GM19455 (cell line): ENCODE measurements around the gene SOCS1.

Source experiments
- ATAC-seq: cut with Tn5 transposase; IDR thresholded peaks from one replicate; pipeline ENCODE4 v1.9.1; 2021; ENCODE audit not compliant: unreplicated experiment

Gene SOCS1

DNA sequence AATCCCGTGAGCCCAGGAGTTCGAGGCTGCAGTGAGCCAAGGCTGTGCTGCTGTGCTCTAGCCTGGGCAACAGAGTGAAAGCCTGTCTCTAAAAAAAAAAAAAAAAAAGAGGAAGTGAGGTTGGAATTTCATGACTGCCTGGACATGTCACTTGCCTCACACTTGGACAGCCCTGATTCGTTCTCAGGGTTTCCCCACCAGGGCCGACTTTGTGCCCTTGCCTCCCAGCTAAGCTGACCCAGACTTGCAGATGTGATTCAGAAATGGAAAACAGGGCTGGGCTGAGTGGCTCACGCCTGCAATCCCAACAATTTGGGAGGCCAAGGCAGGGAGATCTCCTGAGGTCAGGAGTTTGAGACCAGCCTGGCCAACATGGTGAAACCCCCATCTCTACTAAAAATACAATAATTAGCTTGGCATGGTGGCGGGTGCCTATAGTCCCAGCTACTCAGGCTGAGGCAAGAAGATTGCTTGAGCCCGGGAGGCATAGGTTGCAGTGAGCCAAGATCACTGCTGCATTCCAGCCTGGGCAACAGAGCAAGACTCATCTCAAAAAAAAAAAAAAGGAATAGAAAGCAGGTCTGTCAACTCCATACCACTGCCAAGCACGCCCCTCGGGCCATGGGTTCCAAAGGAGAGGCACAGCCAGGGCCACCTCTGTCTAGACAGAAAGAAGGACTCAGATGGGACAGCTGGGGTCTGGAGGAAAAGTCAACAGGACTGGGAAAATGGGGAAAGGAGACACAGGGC, 46.9 kb downstream of the SOCS1 start:
- ATAC-seq = no peak

DNA sequence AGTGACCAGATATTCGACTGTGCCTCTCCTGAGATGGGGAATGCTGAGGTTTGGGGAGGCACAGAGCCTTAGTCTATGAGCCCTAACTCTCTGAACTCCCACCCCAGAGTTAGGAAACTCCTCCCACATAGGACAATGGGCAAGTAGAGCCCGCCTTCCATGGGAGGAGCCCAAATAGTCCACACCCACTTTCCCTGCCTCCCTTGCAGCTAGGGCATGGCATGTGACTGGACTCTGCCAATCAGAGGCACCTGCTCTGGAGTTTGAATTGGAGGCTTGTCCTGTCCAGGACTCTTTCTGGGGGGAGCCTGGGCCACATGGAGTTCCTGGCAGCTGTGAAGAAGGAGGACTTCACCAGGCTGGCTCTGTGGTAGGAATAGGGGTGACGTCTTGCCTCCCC, 48.4 kb downstream of the SOCS1 start:
- ATAC-seq = no peak

DNA sequence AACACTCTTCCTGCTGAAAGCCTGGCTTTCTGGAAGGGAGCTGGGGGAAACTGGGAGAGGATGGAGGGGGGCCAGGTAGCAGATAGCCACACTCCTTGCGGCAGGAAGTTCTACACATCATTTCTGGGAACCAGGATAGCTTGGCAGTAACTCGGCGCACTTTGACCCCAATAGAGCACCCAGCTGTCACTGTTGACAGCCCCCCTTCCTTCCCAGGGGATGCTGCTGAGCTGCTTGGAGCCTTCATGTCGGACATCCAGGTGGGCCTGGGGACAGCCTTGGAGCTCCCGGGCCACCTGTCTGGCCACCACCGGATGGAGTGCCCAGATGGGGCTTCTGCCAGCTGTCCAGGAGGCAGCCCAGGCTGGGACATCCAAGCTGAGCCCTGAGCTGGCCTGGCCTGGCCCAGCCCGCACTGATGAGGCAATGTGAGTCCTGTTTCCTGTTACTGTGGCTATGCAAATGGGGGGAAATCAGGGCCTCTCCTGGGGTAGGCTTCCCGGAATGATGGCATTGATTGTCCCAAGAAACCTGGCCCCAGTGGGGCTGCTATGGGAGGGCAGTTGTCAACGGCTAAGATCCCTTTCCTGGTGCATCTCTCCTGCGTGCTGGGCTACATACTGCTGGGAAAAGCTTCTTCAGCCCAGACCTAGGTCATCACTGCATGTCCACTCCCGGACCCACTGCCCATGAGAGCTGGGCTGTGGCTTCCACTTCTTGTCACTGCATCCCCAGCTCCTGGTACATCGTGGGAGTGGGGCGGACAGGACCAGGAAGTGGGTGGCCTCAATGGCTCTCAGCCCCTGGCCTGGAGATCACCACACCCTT, 50.0 kb downstream of the SOCS1 start:
- ATAC-seq = no peak

DNA sequence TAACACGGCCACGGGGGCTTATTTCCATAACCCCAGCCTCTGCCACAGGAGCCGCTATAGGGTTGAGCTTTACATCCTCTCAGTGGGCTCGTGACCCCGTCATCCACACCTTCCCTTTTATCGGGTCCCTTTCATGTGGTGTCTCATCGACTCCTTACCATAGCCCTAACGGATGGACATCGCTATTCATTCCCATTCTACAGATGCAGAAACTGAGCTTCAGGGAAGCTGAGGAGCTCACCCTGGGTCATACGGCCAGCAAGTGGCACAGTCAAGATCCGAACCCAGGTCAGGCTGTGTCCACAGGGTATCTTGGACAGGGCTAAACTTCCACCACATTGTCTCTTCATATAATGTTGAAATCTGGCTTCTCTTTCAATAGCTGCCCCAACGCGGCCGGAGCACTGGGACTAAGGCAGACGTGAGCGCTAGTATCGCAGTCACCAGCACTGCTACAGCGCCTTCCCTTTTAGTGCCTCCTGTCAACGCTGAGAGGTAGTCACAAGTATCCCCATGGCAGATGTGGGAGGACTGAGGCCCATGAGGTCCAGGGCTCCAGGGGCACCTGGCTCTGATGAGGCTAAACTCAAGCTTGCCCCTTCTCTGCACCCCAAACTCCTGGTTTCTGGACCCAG, 50.8 kb downstream of the SOCS1 start:
- no peak for ATAC-seq

DNA sequence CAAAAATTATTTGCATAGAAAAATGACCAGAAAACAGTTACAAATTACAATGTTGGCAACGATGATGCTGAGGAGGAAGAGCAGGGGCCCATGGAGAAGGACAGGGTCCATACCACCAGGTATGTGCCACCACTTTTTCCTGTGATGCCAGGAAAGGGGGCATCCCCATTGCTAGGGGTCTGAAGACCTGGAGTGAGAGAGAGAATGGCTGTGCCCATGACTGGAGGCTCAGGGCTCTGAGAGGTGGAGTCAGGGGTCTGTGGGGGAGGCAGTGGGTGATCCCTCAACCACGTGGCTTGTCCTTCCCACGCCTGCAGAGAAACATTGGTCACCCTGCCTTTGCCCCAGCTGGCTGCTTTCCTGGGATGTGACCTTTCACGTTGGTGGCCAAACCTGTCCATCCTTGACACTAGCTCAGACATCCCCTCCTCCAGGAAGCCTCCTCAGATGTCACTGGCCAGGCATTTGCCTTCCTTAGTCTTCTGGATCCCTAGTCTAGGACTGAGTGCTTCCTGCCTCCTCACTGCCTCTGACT, 51.4 kb downstream of the SOCS1 start:
- ATAC-seq = no peak
